Astrocyte (in vitro differentiated cells and primary cell): Measurements from ENCODE around the gene EHBP1.

Source experiments
- CTCF ChIP-seq: IDR thresholded peaks from 2 replicates; pipeline ENCODE4 v1.5.1; 2011; ENCODE audit warnings: low read depth, mild to moderate bottlenecking, inconsistent platforms, low read length, moderate library complexity; ENCODE audit not compliant: insufficient read depth
- EZH2 ChIP-seq: IDR thresholded peaks from 2 replicates; pipeline ENCODE4 v1.6.1; 2012; ENCODE audit warnings: mild to moderate bottlenecking, low read length, inconsistent platforms; ENCODE audit not compliant: insufficient read depth

DNA sequence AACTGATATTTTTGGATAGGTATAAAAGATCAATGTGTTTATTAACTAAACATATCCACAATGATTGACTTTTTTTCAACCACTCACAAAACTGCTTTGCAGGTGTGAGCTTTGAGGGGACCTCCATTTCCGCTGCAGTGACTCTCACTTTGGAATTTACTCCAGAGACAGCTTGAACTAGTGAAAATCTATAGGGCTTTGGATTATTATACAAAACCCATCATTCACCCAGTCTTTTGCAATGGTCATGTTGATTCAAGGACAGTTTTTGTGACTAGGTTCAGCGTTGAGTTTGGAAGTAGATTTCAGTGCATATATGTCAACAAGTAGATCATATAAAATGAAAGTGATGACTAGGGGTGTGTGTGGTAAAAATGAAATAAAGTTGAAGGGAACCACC is 87.7 kb downstream of the EHBP1 start:
- TF ChIP-seq EZH2, result no peak
- no peak for TF ChIP-seq CTCF
